HepG2 (cell line): ENCODE results near the gene CD81. TPM values are rescaled to one million over a fixed set of nuclear protein-coding genes. Genes with fewer than 3 reads are reported as not detected.

Experiments
- AHR ChIP-seq: IDR thresholded peaks from 2 replicates; pipeline ENCODE4 v1.6.1; 2018; ENCODE audit warnings: missing genetic modification reagents, missing compliant biosample characterization
- ATF6 ChIP-seq: sonication (generic); formaldehyde crosslinking; conservative IDR thresholded peaks from 2 replicates; pipeline ENCODE4 v1.4.0; 2020; ENCODE audit warnings: missing genetic modification reagents
- BHLHE40 ChIP-seq: IDR thresholded peaks from 2 replicates; pipeline ENCODE4 v1.6.1; 2011; ENCODE audit warnings: low read length, improper control_type of control experiment
- DMAP1 ChIP-seq: IDR thresholded peaks from 2 replicates; pipeline ENCODE4 v1.6.1; 2016
- DPF2 ChIP-seq: sonication (generic); formaldehyde crosslinking; IDR thresholded peaks from 2 replicates; pipeline ENCODE4 v1.4.0; 2020; ENCODE audit warnings: mild to moderate bottlenecking, low read depth, missing genetic modification reagents, borderline replicate concordance
- ETV5 ChIP-seq: IDR thresholded peaks from 2 replicates; pipeline ENCODE4 v1.6.1; 2018; ENCODE audit warnings: missing biosample characterization, missing genetic modification reagents, inconsistent platforms, borderline replicate concordance
- GATAD2A ChIP-seq: IDR thresholded peaks from 2 replicates; pipeline ENCODE4 v1.6.1; 2016
- GTF3A ChIP-seq: sonication (generic); formaldehyde crosslinking; conservative IDR thresholded peaks from 2 replicates; pipeline ENCODE4 v1.4.0; 2020; ENCODE audit warnings: mild to moderate bottlenecking, missing genetic modification reagents
- KDM2A ChIP-seq: sonication (generic); formaldehyde crosslinking; IDR thresholded peaks from 2 replicates; pipeline ENCODE4 v1.4.0; 2020; ENCODE audit warnings: low read depth, missing genetic modification reagents, borderline replicate concordance
- KLF12 ChIP-seq: sonication (generic); formaldehyde crosslinking; IDR thresholded peaks from 2 replicates; pipeline ENCODE4 v1.4.0; 2020; ENCODE audit warnings: missing genetic modification reagents, borderline replicate concordance
- KLF9 ChIP-seq: IDR thresholded peaks from 2 replicates; pipeline ENCODE4 v1.6.1; 2016; ENCODE audit warnings: low read depth
- LCORL ChIP-seq, 2 experiments: fragments of 450-650 bp in 1 of 2; sonication (generic) in 1 of 2; formaldehyde crosslinking in 1 of 2; IDR thresholded peaks; 2 replicates each; pipeline versions ENCODE4 v1.5.0 to v1.6.1; 2017 to 2020; ENCODE audit warnings: antibody characterized with exemption in 1 of 2, missing genetic modification reagents in 1 of 2
- PREB ChIP-seq: sonication (generic); formaldehyde crosslinking; IDR thresholded peaks from 2 replicates; pipeline ENCODE4 v1.4.0; 2020; ENCODE audit warnings: missing genetic modification reagents
- SP4 ChIP-seq: sonication (generic); formaldehyde crosslinking; IDR thresholded peaks from 2 replicates; pipeline ENCODE4 v1.8.1; 2023; ENCODE audit warnings: mild to moderate bottlenecking, missing genetic modification reagents
- ZBTB4 ChIP-seq: sonication (generic); formaldehyde crosslinking; IDR thresholded peaks from 2 replicates; pipeline ENCODE4 v1.4.0; 2020; ENCODE audit warnings: missing genetic modification reagents, mild to moderate bottlenecking, borderline replicate concordance
- ZNF292 ChIP-seq: sonication (generic); formaldehyde crosslinking; IDR thresholded peaks from 2 replicates; pipeline ENCODE4 v1.8.1; 2022; ENCODE audit warnings: mild to moderate bottlenecking, low read depth, missing genetic modification reagents, borderline replicate concordance
- ZNF326 ChIP-seq: sonication (generic); formaldehyde crosslinking; IDR thresholded peaks from 2 replicates; pipeline ENCODE4 v1.4.0; 2020; ENCODE audit warnings: missing genetic modification reagents, borderline replicate concordance
- ZNF362 ChIP-seq: sonication (generic); formaldehyde crosslinking; IDR thresholded peaks from 2 replicates; pipeline ENCODE4 v1.4.0; 2020; ENCODE audit warnings: missing genetic modification reagents, mild to moderate bottlenecking, borderline replicate concordance
- ZNF552 ChIP-seq: sonication (generic); formaldehyde crosslinking; IDR thresholded peaks from 2 replicates; pipeline ENCODE4 v1.9.0; 2022; ENCODE audit warnings: missing genetic modification reagents, mild to moderate bottlenecking, borderline replicate concordance
- polyA plus RNA-seq, 8 experiments: library from polyadenylated mRNA; depleted of rRNA in 3 of 8; stranded (reverse) in 7 of 8; unstranded in 1 of 8; fragments of >200 nt; fragmentation: Illumina TruSeq in 4 of 8; extraction: Trizol in 4 of 8; gene quantifications; 2 replicates each; pipeline versions ENCODE4 v1.2.1 to v1.2.3, GENCODE V29; 2011 to 2016; ENCODE audit warnings: low read depth in 4 of 8, missing spikeins in 1 of 8, mixed read lengths in 1 of 8; ENCODE audit not compliant: insufficient read depth in 1 of 8
- total RNA-seq, 5 experiments: library from RNA; depleted of rRNA; stranded (reverse); fragments of >200 nt; fragmentation: Illumina TruSeq; extraction: Trizol; gene quantifications; 2 replicates each; pipeline ENCODE4 v1.2.3, GENCODE V29; 2016; ENCODE audit warnings: low read depth in 1 of 5
- TF ChIP-seq, protein P1 (sequence below): IDR thresholded peaks from 2 replicates; pipeline ENCODE4 v1.6.1; 2016; ENCODE audit warnings: missing biosample characterization, missing genetic modification reagents, low read depth

The CD81 gene
- total and polyA plus RNA-seq, 2 of the 13 experiments (the other 11 are each of a cell fraction or from before 2014, with no cell fraction given): not detected

DNA sequence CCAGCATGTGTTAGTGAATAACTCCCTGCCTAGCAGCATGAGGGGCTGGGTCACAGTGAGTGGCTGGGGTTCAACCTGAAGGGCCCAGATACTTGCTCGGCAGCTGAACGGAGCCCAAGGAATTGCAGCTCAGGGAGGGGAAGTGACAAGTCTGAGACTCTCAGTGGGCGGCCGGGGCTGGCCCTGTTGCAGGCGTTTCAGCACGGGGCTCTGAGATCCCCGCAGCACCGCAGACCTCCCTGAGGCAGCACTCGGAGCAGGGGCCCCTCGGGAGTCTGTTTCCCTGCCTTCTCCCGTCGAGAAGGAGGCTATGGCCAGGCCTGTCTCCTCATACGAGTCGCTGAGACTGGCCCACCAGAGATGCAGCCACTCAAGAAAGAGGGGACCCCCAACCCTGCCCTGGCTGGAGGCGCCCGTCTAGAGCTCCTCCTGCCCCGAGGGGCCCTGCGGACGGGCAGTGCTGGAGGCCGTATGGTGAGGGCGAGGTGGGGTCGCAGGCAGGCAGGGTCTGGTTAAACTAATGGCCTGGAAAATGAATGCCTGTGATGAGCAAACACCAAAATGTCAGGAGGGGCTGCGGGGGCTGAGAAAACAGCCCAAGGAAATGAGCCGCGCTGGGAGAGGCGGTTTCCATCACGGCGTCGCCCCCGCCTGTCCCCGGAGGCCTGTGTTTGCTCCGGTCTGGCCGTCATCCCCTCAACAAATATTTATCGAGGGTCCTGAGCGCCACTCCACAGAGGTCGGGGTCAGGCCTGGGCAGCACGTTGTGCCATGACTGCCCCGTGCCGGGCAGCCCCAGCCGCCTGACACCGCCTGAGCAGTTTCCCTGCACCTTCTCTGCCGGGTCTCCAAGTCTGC is 32.7 kb downstream of the CD81 start (continued):
- TF ChIP-seq ZBTB4 (CRISPR knock-in tag): 0 out of 2 replicates have a peak, but pooled peaks have one; percentile 22
- TF ChIP-seq GTF3A (CRISPR knock-in tag): no peak
- TF ChIP-seq KLF9 (CRISPR knock-in tag): no peak
- TF ChIP-seq AHR (CRISPR knock-in tag): no peak
- TF ChIP-seq, protein P1, sequence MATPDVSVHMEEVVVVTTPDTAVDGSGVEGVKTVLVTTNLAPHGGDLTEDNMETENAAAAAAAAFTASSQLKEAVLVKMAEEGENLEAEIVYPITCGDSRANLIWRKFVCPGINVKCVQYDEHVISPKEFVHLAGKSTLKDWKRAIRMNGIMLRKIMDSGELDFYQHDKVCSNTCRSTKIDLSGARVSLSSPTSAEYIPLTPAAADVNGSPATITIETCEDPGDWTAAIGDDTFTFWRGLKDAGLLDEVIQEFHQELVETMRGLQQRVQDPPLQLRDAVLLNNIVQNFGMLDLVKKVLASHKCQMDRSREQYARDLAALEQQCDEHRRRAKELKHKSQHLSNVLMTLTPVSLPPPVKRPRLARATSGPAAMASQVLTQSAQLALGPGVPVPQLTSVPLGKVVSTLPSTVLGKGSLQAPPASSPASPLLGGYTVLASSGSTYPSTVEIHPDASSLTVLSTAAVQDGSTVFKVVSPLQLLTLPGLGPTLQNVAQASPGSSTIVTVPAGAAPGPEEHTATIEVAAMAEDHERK (CRISPR knock-in tag): no peak
- peak; percentile 40; the same call in 1 of the 2 replicates for TF ChIP-seq ZNF292 (CRISPR knock-in tag)
- peak; percentile 79; the same call in 1 of the 2 replicates for TF ChIP-seq ETV5
- no peak for TF ChIP-seq ZNF362 (CRISPR knock-in tag)
- TF ChIP-seq BHLHE40: peak; percentile 60
- TF ChIP-seq LCORL (IDR thresholded peaks at IDR 0.05): no peak
- peak; percentile 91 for TF ChIP-seq LCORL (CRISPR knock-in tag; IDR thresholded peaks at IDR 0.05)
- peak; percentile 85; the same call in 1 of the 2 replicates for TF ChIP-seq GATAD2A (CRISPR knock-in tag)
- no peak for TF ChIP-seq ZNF326 (CRISPR knock-in tag)
- TF ChIP-seq DMAP1 (CRISPR knock-in tag): no peak
- TF ChIP-seq ZNF552 (CRISPR knock-in tag): no peak
- no peak for TF ChIP-seq DPF2 (CRISPR knock-in tag)
- no peak for TF ChIP-seq SP4
- TF ChIP-seq ATF6 (CRISPR knock-in tag): no peak
- TF ChIP-seq PREB (CRISPR knock-in tag): no peak
- TF ChIP-seq KDM2A (CRISPR knock-in tag): 0 out of 2 replicates have a peak, but pooled peaks have one; percentile 46
- peak; percentile 74; the same call in 1 of the 2 replicates for TF ChIP-seq KLF12 (CRISPR knock-in tag)
